HEK293 (cell line): Measurements from ENCODE around the gene THAP3.

Source experiments
- CTCF ChIA-PET: fragments of 350-600 bp; formaldehyde crosslinking; extraction: SDS; loops from one replicate; lab custom pipeline; 2021; ENCODE audit warnings: antibody characterized with exemption; lab: Yijun Ruan, JAX
- POLR2A ChIA-PET: fragments of 300-600 bp; formaldehyde crosslinking; extraction: SDS; loops from one replicate; lab custom pipeline; 2020; ENCODE audit warnings: antibody characterized with exemption, inconsistent platforms; lab: Yijun Ruan, JAX
- H3K27ac ChIP-seq: fragments of 200-500 bp; sonication (Bioruptor generic); 2 replicates; pipeline ENCODE4 v1.5.1; 2014; ENCODE audit warnings: low read depth, low read length, control low read depth, inconsistent platforms; ENCODE audit errors: extremely low read depth
- H3K36me3 ChIP-seq, 2 experiments: fragments of 200-500 bp in 1 of 2; sonication (Bioruptor generic) in 1 of 2; 1 replicate in 1 of 2; 2 replicates in 1 of 2; pipeline ENCODE4 v1.5.1; 2014 to 2017; ENCODE audit warnings: inconsistent platforms in 2 of 2, low read length in 2 of 2; ENCODE audit not compliant: control insufficient read depth in 2 of 2, insufficient read depth in 1 of 2
- H3K4me1 ChIP-seq: fragments of 200-500 bp; sonication (Bioruptor generic); 2 replicates; pipeline ENCODE4 v1.5.1; 2014; ENCODE audit warnings: mild to moderate bottlenecking, low read length, inconsistent platforms; ENCODE audit not compliant: control insufficient read depth, insufficient read depth
- H3K4me3 ChIP-seq: 2 replicates; pipeline ENCODE4 v1.5.1; 2011; ENCODE audit warnings: low read depth, mild to moderate bottlenecking, control low read depth, low read length, moderate library complexity
- H3K9me3 ChIP-seq: fragments of 200-500 bp; sonication (Bioruptor generic); 2 replicates; pipeline ENCODE4 v1.5.1; 2014; ENCODE audit warnings: low read depth, low read length, inconsistent platforms; ENCODE audit not compliant: control insufficient read depth, insufficient read depth
- ZFHX2 ChIP-seq: fragments of 450-650 bp; formaldehyde crosslinking; conservative IDR thresholded peaks from 2 replicates; pipeline ENCODE4 v1.5.1; 2016; ENCODE audit warnings: missing biosample characterization, missing genetic modification characterization
- ZFP41 ChIP-seq: fragments of 450-650 bp; formaldehyde crosslinking; IDR thresholded peaks from 2 replicates; pipeline ENCODE4 v1.5.1; 2016; ENCODE audit warnings: missing biosample characterization, missing genetic modification characterization, borderline replicate concordance
- ZNF114 ChIP-seq: fragments of 450-650 bp; formaldehyde crosslinking; IDR thresholded peaks from 2 replicates; pipeline ENCODE4 v1.5.0; 2017; ENCODE audit warnings: missing biosample characterization, missing genetic modification characterization
- ZNF121 ChIP-seq: fragments of 450-650 bp; formaldehyde crosslinking; IDR thresholded peaks from 2 replicates; pipeline ENCODE4 v1.5.1; 2016; ENCODE audit warnings: missing biosample characterization, missing genetic modification characterization
- ZNF155 ChIP-seq: fragments of 450-650 bp; formaldehyde crosslinking; IDR thresholded peaks from 2 replicates; pipeline ENCODE4 v1.5.1; 2016; ENCODE audit warnings: missing biosample characterization, missing genetic modification characterization
- ZNF221 ChIP-seq: fragments of 450-650 bp; formaldehyde crosslinking; IDR thresholded peaks from 2 replicates; pipeline ENCODE4 v1.5.1; 2017; ENCODE audit warnings: missing biosample characterization, missing genetic modification characterization, borderline replicate concordance
- ZNF248 ChIP-seq: fragments of 450-650 bp; formaldehyde crosslinking; IDR thresholded peaks from 2 replicates; pipeline ENCODE4 v1.5.1; 2017; ENCODE audit warnings: missing biosample characterization, missing genetic modification characterization
- ZNF302 ChIP-seq: fragments of 450-650 bp; formaldehyde crosslinking; IDR thresholded peaks from 2 replicates; pipeline ENCODE4 v1.5.1; 2016; ENCODE audit warnings: missing biosample characterization, missing genetic modification characterization, low read depth
- ZNF510 ChIP-seq: fragments of 450-650 bp; formaldehyde crosslinking; IDR thresholded peaks from 2 replicates; pipeline ENCODE4 v1.5.1; 2018; ENCODE audit warnings: mild to moderate bottlenecking, missing genetic modification characterization, missing biosample characterization; ENCODE audit not compliant: insufficient replicate concordance
- ZNF514 ChIP-seq: fragments of 450-650 bp; formaldehyde crosslinking; IDR thresholded peaks from 2 replicates; pipeline ENCODE4 v1.5.1; 2016; ENCODE audit warnings: missing biosample characterization, missing genetic modification characterization
- ZNF548 ChIP-seq: fragments of 450-650 bp; formaldehyde crosslinking; IDR thresholded peaks from 2 replicates; pipeline ENCODE4 v1.5.1; 2016; ENCODE audit warnings: missing biosample characterization, missing genetic modification characterization
- ZNF600 ChIP-seq: fragments of 450-650 bp; formaldehyde crosslinking; IDR thresholded peaks from 2 replicates; pipeline ENCODE4 v1.5.1; 2016; ENCODE audit warnings: missing biosample characterization, missing genetic modification characterization
- ZNF670 ChIP-seq: fragments of 450-650 bp; formaldehyde crosslinking; IDR thresholded peaks from 2 replicates; pipeline ENCODE4 v1.5.1; 2016; ENCODE audit warnings: missing biosample characterization, missing genetic modification characterization, low read depth
- ZNF777 ChIP-seq: fragments of 450-650 bp; formaldehyde crosslinking; IDR thresholded peaks from 2 replicates; pipeline ENCODE4 v1.5.1; 2017; ENCODE audit warnings: missing biosample characterization, missing genetic modification characterization, borderline replicate concordance
- ZNF830 ChIP-seq: fragments of 450-650 bp; IDR thresholded peaks from 2 replicates; pipeline ENCODE4 v1.5.0; 2018; ENCODE audit warnings: missing biosample characterization, missing genetic modification characterization, low read depth, mild to moderate bottlenecking, moderate library complexity
- TF ChIP-seq, protein P1 (sequence below): fragments of 450-650 bp; formaldehyde crosslinking; IDR thresholded peaks from 2 replicates; pipeline ENCODE4 v1.5.1; 2016; ENCODE audit warnings: missing biosample characterization, missing genetic modification characterization
- TF ChIP-seq, protein P2 (sequence below): fragments of 450-650 bp; formaldehyde crosslinking; IDR thresholded peaks from 2 replicates; pipeline ENCODE4 v1.5.1; 2016; ENCODE audit warnings: missing biosample characterization, missing genetic modification characterization

THAP3 gene

DNA sequence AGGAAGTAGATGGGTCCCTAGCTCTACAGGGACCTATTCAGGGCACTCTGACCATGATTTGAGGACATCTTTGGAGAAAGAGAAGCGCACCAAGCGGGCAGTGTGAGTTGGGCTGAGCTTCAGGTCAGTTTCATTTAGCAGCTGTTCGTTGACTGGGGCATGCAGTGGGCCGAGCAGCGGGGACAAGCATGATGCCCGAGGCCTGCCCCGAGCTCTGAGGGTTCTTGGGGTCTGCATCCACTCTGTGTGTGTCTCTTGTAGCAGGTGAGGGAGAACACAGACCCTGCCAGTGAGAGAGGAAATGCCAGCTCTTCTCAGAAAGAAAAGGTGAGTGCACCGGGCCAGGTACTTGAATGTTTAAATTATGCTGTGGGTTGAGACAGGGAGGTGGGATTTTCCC, 5.4 kb downstream of the THAP3 start:
- H3K4me1 ChIP-seq = no peaks in the 10 kb centered on the region
- no peak overlapping the region for H3K27ac ChIP-seq
- no peak overlapping the region for H3K4me3 ChIP-seq
- POLR2A ChIA-PET = no interaction called here
- H3K36me3 ChIP-seq = peaks cover 28 to 86% of the 10 kb centered on the region in 2 experiments; a peak in 2 of 3 replicates
- TF ChIP-seq ZNF302 (tag by site-specific recombination) (no peak), ZNF155 (tag by site-specific recombination) (no peak), ZNF221 (tag by site-specific recombination) (no peak), ZNF510 (tag by site-specific recombination) (no peak)
- CTCF ChIA-PET = interaction anchor here (0.6 kb wide), 1 partner anchor 1277 kb away, joined by 3 read pairs; no protein-coding TSS in a partner anchor
- H3K9me3 ChIP-seq = no peaks in the 10 kb centered on the region

DNA sequence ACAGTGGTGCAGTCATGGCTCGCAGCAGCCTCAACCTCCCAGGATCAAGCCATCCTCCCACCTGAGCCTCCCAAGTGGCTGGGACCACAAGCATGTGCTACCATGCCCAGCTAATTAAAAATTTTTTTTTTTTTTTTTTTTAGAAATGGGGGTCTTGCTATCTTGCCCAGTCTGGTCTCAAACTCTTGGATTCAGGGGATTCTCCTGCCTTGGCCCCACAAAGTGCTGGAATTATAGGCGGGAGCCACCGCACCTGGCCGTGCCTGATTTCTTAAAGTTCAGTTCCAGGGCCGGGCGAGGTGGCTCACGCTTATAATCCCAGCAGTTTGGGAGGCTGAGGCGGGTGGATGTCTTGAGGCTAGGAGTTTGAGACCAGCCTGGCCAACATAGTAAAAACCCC, 6.4 kb downstream of the THAP3 start:
- Histone ChIP-seq H3K4me1 (no peaks in the 10 kb centered on the region), H3K36me3 (peaks cover 28 to 96% of the 10 kb centered on the region in 2 experiments; a peak in 2 of 3 replicates), H3K9me3 (no peaks in the 10 kb centered on the region), H3K4me3 (no peak overlapping the region), H3K27ac (no peak overlapping the region)
- ChIA-PET POLR2A (interaction anchor here (0.7 kb wide), 1 partner anchor 606 kb away, joined by 5 read pairs; no protein-coding TSS in a partner anchor), CTCF (no interaction called here)
- TF ChIP-seq ZNF121 (peak; percentile 90), ZFHX2 (tag by site-specific recombination) (no peak), ZNF830 (tag by site-specific recombination) (no peak)

DNA sequence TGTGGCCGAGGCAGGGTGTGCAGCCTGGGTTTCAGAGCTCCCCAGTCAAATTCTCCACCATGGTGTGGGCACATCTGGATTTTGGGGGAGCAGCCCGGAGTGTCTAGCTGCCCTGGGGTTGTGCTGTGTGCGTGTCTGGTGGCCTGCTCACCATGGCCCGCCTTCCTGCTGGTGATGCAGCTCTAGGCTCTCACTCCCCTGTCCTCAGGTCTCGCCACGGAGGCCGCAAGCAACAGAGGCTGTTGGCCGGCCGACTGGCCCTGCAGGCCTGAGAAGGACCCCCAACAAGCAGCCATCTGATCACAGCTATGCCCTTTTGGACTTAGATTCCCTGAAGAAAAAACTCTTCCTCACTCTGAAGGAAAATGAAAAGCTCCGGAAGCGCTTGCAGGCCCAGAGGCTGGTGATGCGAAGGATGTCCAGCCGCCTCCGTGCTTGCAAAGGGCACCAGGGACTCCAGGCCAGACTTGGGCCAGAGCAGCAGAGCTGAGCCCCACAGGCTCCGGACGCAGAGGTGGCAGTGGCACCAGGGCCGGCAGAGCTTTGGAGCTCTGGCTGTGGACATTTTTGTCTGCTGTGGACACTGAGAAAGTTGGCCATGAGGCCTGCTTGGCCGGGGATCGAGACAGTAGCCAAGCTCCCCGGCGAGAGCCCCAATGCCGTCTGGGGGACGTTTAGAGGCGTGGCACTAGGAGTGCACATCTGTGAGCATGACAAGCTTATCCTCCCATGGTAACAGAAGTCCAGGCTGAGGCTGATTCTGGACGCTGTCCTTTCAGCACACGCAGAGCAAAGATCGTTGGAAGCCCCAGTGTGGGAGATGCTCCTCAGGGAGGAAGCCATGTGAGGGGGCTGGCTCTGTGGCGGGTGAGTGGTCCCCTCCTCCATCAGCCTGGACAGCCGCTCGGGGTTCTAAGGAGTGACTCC, 8.2 kb downstream of the THAP3 start:
- H3K4me1 ChIP-seq = no peaks in the 10 kb centered on the region
- no peak overlapping the region for H3K27ac ChIP-seq
- H3K9me3 ChIP-seq = no peaks in the 10 kb centered on the region
- H3K4me3 ChIP-seq = no peak overlapping the region
- TF ChIP-seq ZNF114 (tag by site-specific recombination) = no peak
- TF ChIP-seq ZNF514 (tag by site-specific recombination) = no peak
- TF ChIP-seq, protein P1, sequence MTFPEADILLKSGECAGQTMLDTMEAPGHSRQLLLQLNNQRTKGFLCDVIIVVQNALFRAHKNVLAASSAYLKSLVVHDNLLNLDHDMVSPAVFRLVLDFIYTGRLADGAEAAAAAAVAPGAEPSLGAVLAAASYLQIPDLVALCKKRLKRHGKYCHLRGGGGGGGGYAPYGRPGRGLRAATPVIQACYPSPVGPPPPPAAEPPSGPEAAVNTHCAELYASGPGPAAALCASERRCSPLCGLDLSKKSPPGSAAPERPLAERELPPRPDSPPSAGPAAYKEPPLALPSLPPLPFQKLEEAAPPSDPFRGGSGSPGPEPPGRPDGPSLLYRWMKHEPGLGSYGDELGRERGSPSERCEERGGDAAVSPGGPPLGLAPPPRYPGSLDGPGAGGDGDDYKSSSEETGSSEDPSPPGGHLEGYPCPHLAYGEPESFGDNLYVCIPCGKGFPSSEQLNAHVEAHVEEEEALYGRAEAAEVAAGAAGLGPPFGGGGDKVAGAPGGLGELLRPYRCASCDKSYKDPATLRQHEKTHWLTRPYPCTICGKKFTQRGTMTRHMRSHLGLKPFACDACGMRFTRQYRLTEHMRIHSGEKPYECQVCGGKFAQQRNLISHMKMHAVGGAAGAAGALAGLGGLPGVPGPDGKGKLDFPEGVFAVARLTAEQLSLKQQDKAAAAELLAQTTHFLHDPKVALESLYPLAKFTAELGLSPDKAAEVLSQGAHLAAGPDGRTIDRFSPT (tag by site-specific recombination) = no peak
- TF ChIP-seq ZNF600 (tag by site-specific recombination) = no peak
- no peak for TF ChIP-seq ZNF248 (tag by site-specific recombination)
- no peak for TF ChIP-seq ZFP41 (tag by site-specific recombination)
- TF ChIP-seq, protein P2, sequence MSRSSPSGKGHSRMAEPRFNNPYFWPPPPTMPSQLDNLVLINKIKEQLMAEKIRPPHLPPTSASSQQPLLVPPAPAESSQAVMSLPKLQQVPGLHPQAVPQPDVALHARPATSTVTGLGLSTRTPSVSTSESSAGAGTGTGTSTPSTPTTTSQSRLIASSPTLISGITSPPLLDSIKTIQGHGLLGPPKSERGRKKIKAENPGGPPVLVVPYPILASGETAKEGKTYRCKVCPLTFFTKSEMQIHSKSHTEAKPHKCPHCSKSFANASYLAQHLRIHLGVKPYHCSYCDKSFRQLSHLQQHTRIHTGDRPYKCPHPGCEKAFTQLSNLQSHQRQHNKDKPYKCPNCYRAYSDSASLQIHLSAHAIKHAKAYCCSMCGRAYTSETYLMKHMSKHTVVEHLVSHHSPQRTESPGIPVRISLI (tag by site-specific recombination) = no peak
- no peak for TF ChIP-seq ZNF777
- no peak for TF ChIP-seq ZNF548 (tag by site-specific recombination)
- no peak for TF ChIP-seq ZNF670 (tag by site-specific recombination)
- POLR2A ChIA-PET = interaction anchor here (0.6 kb wide), 1 partner anchor 40 kb away, joined by 4 read pairs; no protein-coding TSS in a partner anchor
- CTCF ChIA-PET = interaction anchor here (0.7 to 3.1 kb wide), 5 partner anchors 11 to 195 kb away, joined by 3 to 14 read pairs (median 5); no protein-coding TSS in a partner anchor
- H3K36me3 ChIP-seq = peaks cover 21 to 98% of the 10 kb centered on the region in 2 experiments; a peak in 2 of 3 replicates
